Kasumi-1 (cell line): ENCODE measurements around the gene ZNF565.
A peak's percentile ranks its signal among the peaks of the same experiment; 100 is the strongest.
"Not testable (repeated sequence)": the region's sequence is repeated elsewhere in the genome, so short reads cannot be mapped to it uniquely, and the experiment has no call there.

ENCODE experiments used
- DNase-seq, 2 experiments: peaks; one replicate each; lab custom pipeline; 2025; lab: John Stamatoyannopoulos, UW

The ZNF565 gene

GRCh38 chr19:36150586-36150985, 63.9 kb downstream of the ZNF565 start:
- DNase-seq = no peak

GRCh38 chr19:36149673-36150406, 64.6 kb downstream of the ZNF565 start:
- no peak for DNase-seq

- no peak for DNase-seq
These were observed 69.8 kb downstream of the ZNF565 start for GRCh38 chr19:36144624-36145023.

GRCh38 chr19:36142496-36142895, 72.0 kb downstream of the ZNF565 start:
- no peak for DNase-seq

GRCh38 chr19:36142046-36142445, 72.4 kb downstream of the ZNF565 start:
- DNase-seq = no peak

- peak; percentile 67 to 71 for DNase-seq
These were observed 73.2 kb downstream of the ZNF565 start for GRCh38 chr19:36141039-36141927.

GRCh38 chr19:36140304-36141038, 74.0 kb downstream of the ZNF565 start:
- DNase-seq = peak in 1 of 2 experiments; percentile 54

GRCh38 chr19:36139473-36140303, 74.8 kb downstream of the ZNF565 start, which contains the start of gene CAPNS1:
TSS of gene CAPNS1 (plus strand) at chr19:36140066. CDS start at chr19:36141012, 946 bp downstream.
- peak; percentile 79 to 90 for DNase-seq

GRCh38 chr19:36139120-36139472, 75.4 kb downstream of the ZNF565 start:
- no peak for DNase-seq

GRCh38 chr19:36136964-36137686, 77.3 kb downstream of the ZNF565 start:
- no peak for DNase-seq

- not testable (repeated sequence) for DNase-seq
These were observed 79.6 kb downstream of the ZNF565 start for GRCh38 chr19:36134867-36135266.
